GM10266 (cell line): Measurements from ENCODE around the gene FNIP2.

Experiments
- DNase-seq: peaks from one replicate; pipeline ENCODE4 v3.0.0; 2012; ENCODE audit errors: extremely low spot score
- CTCF ChIP-seq: IDR thresholded peaks from 2 replicates; pipeline ENCODE4 v1.5.1; 2012; ENCODE audit warnings: mild to moderate bottlenecking, low read depth; ENCODE audit not compliant: control insufficient read depth, insufficient read depth; ENCODE audit errors: missing control alignments

Gene FNIP2

GRCh38 chr4:158818560-158819140 is 49.8 kb downstream of the FNIP2 start:
- DNase-seq: no peak
- TF ChIP-seq CTCF: no peak

- no peak for DNase-seq
- TF ChIP-seq CTCF: no peak
Observed at GRCh38 chr4:158819942-158820786, 51.3 kb downstream of the FNIP2 start.

- no peak for DNase-seq
- no peak for TF ChIP-seq CTCF
Observed at GRCh38 chr4:158821228-158821971, 52.6 kb downstream of the FNIP2 start.

GRCh38 chr4:158822348-158822747 is 53.5 kb downstream of the FNIP2 start:
- DNase-seq: no peak
- TF ChIP-seq CTCF: no peak

- no peak for TF ChIP-seq CTCF
- no peak for DNase-seq
Observed at GRCh38 chr4:158823461-158823873, 54.6 kb downstream of the FNIP2 start.

GRCh38 chr4:158824425-158825274 is 55.8 kb downstream of the FNIP2 start:
- no peak for DNase-seq
- TF ChIP-seq CTCF: no peak
